ENCODE measurements around the gene ANAPC1. TPM values are rescaled to one million over a fixed set of nuclear protein-coding genes. Genes with fewer than 3 reads are reported as not detected.
A peak's percentile ranks its signal among the peaks of the same experiment; 100 is the strongest.

ANAPC1 gene
- total RNA-seq, 6 donors from 2014 or later, result 26.8 to 47.1 (median 36.4) TPM

GRCh38 chr2:111927723-111928122 lies 43.7 kb upstream of the ANAPC1 start:
- no peaks in the 10 kb centered on the region for H3K27me3 ChIP-seq
- H3K4me3 ChIP-seq, result no peak overlapping the region
- no peak overlapping the region for H3K27ac ChIP-seq
- ATAC-seq (ENCODE audit: low FRiP score in 2 of 2) (no peak), DNase-seq (no peak)
- H3K9me3 ChIP-seq, result no peaks in the 10 kb centered on the region
- peaks cover 0 to 13% (median 8%) of the 10 kb centered on the region in 4 donors for H3K4me1 ChIP-seq
- 72 to 73% methylated on average over 2 of the region's 2 CpGs for WGBS, 2 donors
- TF ChIP-seq POLR2AphosphoS5 (IDR thresholded peaks at IDR 0.05), result no peak
- TF ChIP-seq POLR2A (IDR thresholded peaks at IDR 0.05), result no peak
- TF ChIP-seq EP300 (IDR thresholded peaks at IDR 0.05), result no peak
- TF ChIP-seq CTCF (IDR thresholded peaks at IDR 0.05), result no peak
- peaks cover 0 to 26% (median 16%) of the 10 kb centered on the region in 4 donors for H3K36me3 ChIP-seq

GRCh38 chr2:111924617-111925107 lies 40.7 kb upstream of the ANAPC1 start:
- Histone ChIP-seq H3K4me3 (no peak overlapping the region), H3K4me1 (peaks cover 4 to 22% (median 16%) of the 10 kb centered on the region in 4 donors), H3K27ac (no peak overlapping the region), H3K9me3 (no peaks in the 10 kb centered on the region), H3K27me3 (no peaks in the 10 kb centered on the region), H3K36me3 (peaks cover 0 to 7% (median 3%) of the 10 kb centered on the region in 4 donors)
- ATAC-seq (ENCODE audit: low FRiP score in 2 of 2) (no peak), DNase-seq (no peak)
- WGBS, 2 donors, result 82 to 87% methylated on average over 3 of the region's 3 CpGs
- TF ChIP-seq POLR2AphosphoS5 (IDR thresholded peaks at IDR 0.05) (no peak), EP300 (IDR thresholded peaks at IDR 0.05) (no peak), CTCF (IDR thresholded peaks at IDR 0.05) (no peak), POLR2A (IDR thresholded peaks at IDR 0.05) (no peak)

GRCh38 chr2:111923276-111923804 lies 39.3 kb upstream of the ANAPC1 start:
- no peak for DNase-seq
- H3K27ac ChIP-seq, result no peak overlapping the region

GRCh38 chr2:111919794-111920608 lies 36.0 kb upstream of the ANAPC1 start:
- Histone ChIP-seq H3K27ac (peak overlapping the region in 3 of 4 donors; percentile 43 to 74 (median 62)), H3K36me3 (peaks cover 0 to 6% (median 0%) of the 10 kb centered on the region in 4 donors), H3K4me3 (no peak overlapping the region), H3K4me1 (peaks cover 7 to 28% (median 25%) of the 10 kb centered on the region in 4 donors), H3K9me3 (no peaks in the 10 kb centered on the region), H3K27me3 (no peaks in the 10 kb centered on the region)
- WGBS, 2 donors, result 42 to 57% methylated on average over 7 to 8 of the region's 8 CpGs
- TF ChIP-seq EP300 (IDR thresholded peaks at IDR 0.05) (peak in 2 of 4 donors; percentile 41 to 91), POLR2A (IDR thresholded peaks at IDR 0.05) (peak in 1 of 4 donors; percentile 50), POLR2AphosphoS5 (IDR thresholded peaks at IDR 0.05) (peak; percentile 21 to 72), CTCF (IDR thresholded peaks at IDR 0.05) (no peak)
- ATAC-seq (ENCODE audit: low FRiP score in 2 of 2) (peak; percentile 90 to 92), DNase-seq (peak in 1 of 2 donors; percentile 97)

More at GRCh38 chr2:111923276-111923804, 39.3 kb upstream of the ANAPC1 start:
- Histone ChIP-seq H3K4me1 (peaks cover 7 to 31% (median 27%) of the 10 kb centered on the region in 4 donors), H3K36me3 (no peaks in the 10 kb centered on the region), H3K9me3 (no peaks in the 10 kb centered on the region), H3K27me3 (no peaks in the 10 kb centered on the region), H3K4me3 (no peak overlapping the region)
- no peak for ATAC-seq (ENCODE audit: low FRiP score in 2 of 2)
- 33 to 77% methylated on average over 3 to 4 of the region's 4 CpGs for WGBS, 2 donors
- TF ChIP-seq CTCF (IDR thresholded peaks at IDR 0.05) (no peak), POLR2AphosphoS5 (IDR thresholded peaks at IDR 0.05) (no peak), POLR2A (IDR thresholded peaks at IDR 0.05) (no peak), EP300 (IDR thresholded peaks at IDR 0.05) (no peak)
